BE2C (cell line): Measurements from ENCODE around the gene ANKRD28.

Source experiments
- DNase-seq: peaks from one replicate; pipeline ENCODE4 v3.0.0-alpha.2; 2020
- H3K27me3 ChIP-seq: fragments of 250-450 bp; sonication (Bioruptor Pico); 2 replicates; pipeline ENCODE4 v1.5.1; 2020; ENCODE audit warnings: mild to moderate bottlenecking
- H3K36me3 ChIP-seq: fragments of 250-450 bp; sonication (Bioruptor Pico); 2 replicates; pipeline ENCODE4 v1.5.1; 2020; ENCODE audit warnings: mild to moderate bottlenecking
- H3K4me1 ChIP-seq: fragments of 250-450 bp; sonication (Bioruptor Pico); 2 replicates; pipeline ENCODE4 v1.5.1; 2020
- H3K4me3 ChIP-seq: 2 replicates; pipeline ENCODE4 v1.5.1; 2011; ENCODE audit warnings: low read depth, low read length
- H3K9me3 ChIP-seq: fragments of 250-450 bp; sonication (Bioruptor Pico); 2 replicates; pipeline ENCODE4 v1.5.1; 2020
- TF ChIP-seq, protein P1 (sequence below): IDR thresholded peaks from 2 replicates; pipeline ENCODE4 v1.5.1; 2012; ENCODE audit warnings: mild to moderate bottlenecking, low read depth, low read length

The ANKRD28 gene

DNA sequence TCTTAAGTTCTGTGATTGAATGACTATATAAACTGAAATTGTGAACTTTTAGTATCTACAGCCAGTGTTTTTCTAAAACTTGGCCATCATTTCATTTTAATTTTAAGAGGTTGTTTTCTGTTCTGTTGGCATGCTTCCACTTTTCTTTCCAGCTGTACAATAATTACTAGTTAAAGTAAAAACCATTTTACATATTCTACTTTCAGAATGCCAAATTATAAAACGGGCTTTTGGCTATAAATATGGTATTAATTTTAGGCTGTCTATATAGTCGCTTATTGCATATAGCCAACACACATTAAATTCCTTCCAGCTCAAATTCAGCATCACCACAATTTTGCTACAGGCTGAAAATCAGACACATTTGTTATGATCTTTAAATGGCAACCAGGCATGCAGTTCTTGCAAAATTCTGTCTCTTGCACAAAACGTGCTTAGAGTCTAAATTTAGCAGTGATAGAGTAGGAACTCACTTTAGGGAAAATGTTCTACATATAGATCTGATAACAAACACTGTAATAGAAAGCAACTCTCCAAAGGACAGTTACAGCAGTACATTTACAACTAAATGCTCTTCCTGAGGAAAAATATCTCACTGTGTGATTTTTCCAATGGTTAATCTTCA, 115.1 kb downstream of the ANKRD28 start:
- H3K4me3 ChIP-seq: no peak overlapping the region
- no peaks in the 10 kb centered on the region for H3K9me3 ChIP-seq
- peaks cover 5% of the 10 kb centered on the region; the same call in 1 of the 2 replicates for H3K4me1 ChIP-seq
- no peaks in the 10 kb centered on the region for H3K36me3 ChIP-seq
- H3K27me3 ChIP-seq: no peaks in the 10 kb centered on the region
- no peak for DNase-seq
- TF ChIP-seq, protein P1, sequence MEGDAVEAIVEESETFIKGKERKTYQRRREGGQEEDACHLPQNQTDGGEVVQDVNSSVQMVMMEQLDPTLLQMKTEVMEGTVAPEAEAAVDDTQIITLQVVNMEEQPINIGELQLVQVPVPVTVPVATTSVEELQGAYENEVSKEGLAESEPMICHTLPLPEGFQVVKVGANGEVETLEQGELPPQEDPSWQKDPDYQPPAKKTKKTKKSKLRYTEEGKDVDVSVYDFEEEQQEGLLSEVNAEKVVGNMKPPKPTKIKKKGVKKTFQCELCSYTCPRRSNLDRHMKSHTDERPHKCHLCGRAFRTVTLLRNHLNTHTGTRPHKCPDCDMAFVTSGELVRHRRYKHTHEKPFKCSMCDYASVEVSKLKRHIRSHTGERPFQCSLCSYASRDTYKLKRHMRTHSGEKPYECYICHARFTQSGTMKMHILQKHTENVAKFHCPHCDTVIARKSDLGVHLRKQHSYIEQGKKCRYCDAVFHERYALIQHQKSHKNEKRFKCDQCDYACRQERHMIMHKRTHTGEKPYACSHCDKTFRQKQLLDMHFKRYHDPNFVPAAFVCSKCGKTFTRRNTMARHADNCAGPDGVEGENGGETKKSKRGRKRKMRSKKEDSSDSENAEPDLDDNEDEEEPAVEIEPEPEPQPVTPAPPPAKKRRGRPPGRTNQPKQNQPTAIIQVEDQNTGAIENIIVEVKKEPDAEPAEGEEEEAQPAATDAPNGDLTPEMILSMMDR: no peak

DNA sequence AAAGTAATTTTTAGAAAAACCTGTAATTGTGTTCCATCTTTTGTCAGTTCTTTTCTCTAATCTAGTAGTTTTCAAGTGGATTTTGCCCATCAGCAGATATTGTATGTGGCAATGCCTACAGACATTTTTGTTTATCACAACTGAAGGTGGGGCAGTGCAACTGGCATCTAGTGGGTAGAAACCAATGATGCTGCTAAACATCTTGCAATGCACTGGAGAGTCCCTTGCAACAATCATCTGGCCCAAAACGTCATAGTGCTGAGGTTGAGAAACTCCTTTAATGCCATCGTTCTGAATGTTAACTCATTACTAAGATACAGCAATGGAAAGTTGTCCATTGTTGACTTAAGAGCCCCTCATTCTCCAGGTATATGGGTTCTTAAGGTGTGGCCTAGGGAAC, 116.1 kb downstream of the ANKRD28 start:
- peaks cover 5% of the 10 kb centered on the region; the same call in 1 of the 2 replicates for H3K4me1 ChIP-seq
- TF ChIP-seq, protein P1: no peak
- H3K27me3 ChIP-seq: no peaks in the 10 kb centered on the region
- no peaks in the 10 kb centered on the region for H3K9me3 ChIP-seq
- H3K36me3 ChIP-seq: no peaks in the 10 kb centered on the region
- DNase-seq: no peak
- no peak overlapping the region for H3K4me3 ChIP-seq

DNA sequence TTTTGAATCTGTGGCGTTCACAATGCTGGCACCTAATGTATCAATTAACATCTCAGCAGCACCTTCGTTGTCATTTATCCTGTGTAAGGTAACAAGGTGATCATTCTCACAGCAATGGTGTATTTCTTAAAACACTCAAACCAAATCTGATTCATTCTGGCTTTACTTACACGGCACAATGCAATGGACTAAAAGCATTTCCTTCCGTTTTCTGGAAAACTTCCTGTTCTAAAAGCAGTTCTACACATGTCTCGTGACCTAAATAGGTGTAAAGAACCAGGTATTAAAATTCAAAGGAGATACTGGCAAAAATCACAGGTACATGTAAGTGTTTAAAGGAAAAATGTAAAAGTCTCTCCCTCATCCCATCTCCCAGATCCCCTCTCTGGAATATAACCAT, 118.5 kb downstream of the ANKRD28 start:
- Histone ChIP-seq H3K4me1 (no peaks in the 10 kb centered on the region), H3K9me3 (no peaks in the 10 kb centered on the region), H3K4me3 (no peak overlapping the region), H3K36me3 (no peaks in the 10 kb centered on the region; the same call in 1 of the 2 replicates), H3K27me3 (no peaks in the 10 kb centered on the region)
- no peak for DNase-seq
- TF ChIP-seq, protein P1: no peak

DNA sequence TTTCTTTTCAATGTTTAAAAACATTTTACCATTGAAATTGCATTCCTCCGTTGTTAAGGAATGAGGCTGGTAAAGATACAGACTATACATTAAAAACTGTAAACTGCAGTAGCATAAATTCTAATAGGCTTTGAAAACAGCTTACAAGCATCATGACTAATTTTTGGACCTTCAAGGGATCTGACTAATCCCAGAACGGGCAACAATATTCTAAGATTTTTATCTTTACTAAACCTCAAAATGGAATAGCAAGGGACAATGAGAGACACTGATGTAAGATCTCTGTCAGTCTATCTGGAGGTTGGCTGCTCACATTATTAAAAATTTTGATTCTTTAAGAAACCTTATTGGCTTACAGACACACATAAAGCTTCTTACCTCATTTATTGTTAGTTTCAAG, 121.5 kb downstream of the ANKRD28 start:
- DNase-seq: no peak
- Histone ChIP-seq H3K4me3 (no peak overlapping the region), H3K4me1 (no peaks in the 10 kb centered on the region), H3K9me3 (no peaks in the 10 kb centered on the region), H3K36me3 (no peaks in the 10 kb centered on the region; the same call in 1 of the 2 replicates), H3K27me3 (no peaks in the 10 kb centered on the region)
- TF ChIP-seq, protein P1: no peak

DNA sequence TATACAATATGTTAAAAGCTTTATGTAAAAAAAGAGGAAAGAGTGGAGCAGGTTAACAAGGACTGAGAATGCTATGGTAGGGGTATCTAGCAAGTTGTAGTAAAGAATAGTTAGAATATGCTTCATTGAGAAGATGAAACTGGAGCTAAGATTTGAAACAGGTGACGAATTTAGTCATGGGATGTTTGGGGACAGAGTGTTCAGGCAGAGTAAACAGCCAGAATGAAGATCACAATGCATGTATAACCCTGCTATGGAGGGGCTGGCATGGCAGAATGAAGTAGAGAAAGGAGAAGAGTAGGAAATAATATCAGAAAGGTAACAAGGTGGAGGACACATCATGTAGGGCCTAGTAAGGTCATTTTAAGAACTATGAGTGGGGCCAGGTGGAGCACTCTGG, 124.2 kb downstream of the ANKRD28 start:
- no peak for DNase-seq
- TF ChIP-seq, protein P1: no peak
- no peak overlapping the region for H3K4me3 ChIP-seq
- no peaks in the 10 kb centered on the region for H3K9me3 ChIP-seq
- no peaks in the 10 kb centered on the region for H3K27me3 ChIP-seq
- H3K36me3 ChIP-seq: no peaks in the 10 kb centered on the region; the same call in 1 of the 2 replicates
- no peaks in the 10 kb centered on the region for H3K4me1 ChIP-seq

DNA sequence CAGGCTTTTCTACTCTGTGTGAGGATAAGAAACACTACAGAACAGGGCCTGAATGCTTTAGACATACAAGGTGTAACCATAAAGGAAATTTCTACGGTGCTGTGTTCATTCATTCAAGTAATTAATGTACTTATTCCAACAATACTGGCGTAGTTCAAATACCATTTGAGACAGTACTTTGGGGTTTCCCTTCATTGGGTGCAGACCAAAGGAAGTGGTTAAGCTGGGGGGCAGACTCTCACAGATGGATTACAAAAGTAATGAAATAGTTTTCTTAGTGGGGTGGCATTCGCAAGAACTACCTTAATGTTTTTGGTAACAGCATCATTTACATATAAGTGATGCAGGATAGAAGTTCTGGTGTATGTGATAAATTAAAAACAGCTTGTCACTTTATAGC, 130.3 kb downstream of the ANKRD28 start:
- no peak for DNase-seq
- Histone ChIP-seq H3K4me1 (no peaks in the 10 kb centered on the region), H3K36me3 (no peaks in the 10 kb centered on the region), H3K9me3 (no peaks in the 10 kb centered on the region), H3K27me3 (no peaks in the 10 kb centered on the region), H3K4me3 (no peak overlapping the region)
- TF ChIP-seq, protein P1: no peak
